Thyroid gland (tissue), 4 donors: ENCODE measurements around the gene ANKRD10.

Experiments used
- CTCF ChIP-seq, 6 experiments: fragments of 200-600 bp in 3 of 6; fragments of 450-650 bp in 3 of 6; sonication (generic) in 3 of 6; IDR thresholded peaks; one replicate each; pipeline ENCODE4 v1.5.1; 2016 to 2019; ENCODE audit warnings: antibody characterized with exemption in 6 of 6, mild to moderate bottlenecking in 2 of 6, inconsistent platforms in 1 of 6, moderate library complexity in 1 of 6
- POLR2A ChIP-seq, 2 donors: fragments of 450-650 bp; IDR thresholded peaks; one replicate each; pipeline ENCODE4 v1.6.1; 2017; ENCODE audit warnings: antibody characterized with exemption in 2 of 2, mild to moderate bottlenecking in 2 of 2, moderate library complexity in 1 of 2

- TF ChIP-seq POLR2A (IDR thresholded peaks at IDR 0.05) (no peak), CTCF (IDR thresholded peaks at IDR 0.05) (no peak)
Measured at GRCh38 chr13:110869231-110869804, 45.6 kb downstream of the ANKRD10 start.
